Measurements from ENCODE around the gene REEP1.

The REEP1 gene

DNA sequence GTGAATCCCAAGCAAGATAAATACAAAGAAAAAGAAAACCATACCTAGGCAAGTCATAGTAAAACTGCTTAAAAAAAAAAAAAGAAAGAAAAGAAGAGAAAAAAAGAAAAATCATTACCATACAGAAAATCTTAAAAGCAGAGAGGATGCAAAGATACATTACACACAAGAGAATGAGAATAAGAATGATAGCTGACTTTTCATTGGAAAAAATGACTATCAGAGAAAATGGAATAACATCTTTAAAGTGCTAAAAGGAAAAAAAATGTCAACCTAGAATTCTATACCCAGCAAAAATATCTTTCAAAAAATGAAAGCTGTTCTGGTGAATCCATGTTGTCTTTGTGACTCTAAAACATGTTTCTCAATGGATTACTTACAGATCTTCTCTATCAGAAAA, 66.2 kb downstream of the REEP1 start:
- DNase-seq (ENCODE audit: low read depth, low spot score): no peak
- H3K4me3 ChIP-seq (ENCODE audit: low read length): no peak overlapping the region
- H3K9me3 ChIP-seq (ENCODE audit: control insufficient read depth, insufficient read depth, low read length): no peaks in the 10 kb centered on the region
- H3K36me3 ChIP-seq (ENCODE audit: control insufficient read depth, insufficient read depth, low read length): no peaks in the 10 kb centered on the region
- H3K27me3 ChIP-seq (ENCODE audit: control insufficient read depth, insufficient read depth, low read length): no peaks in the 10 kb centered on the region
- no peak overlapping the region for H3K27ac ChIP-seq (ENCODE audit: low read length)
- peaks cover 2% of the 10 kb centered on the region; the same call in 1 of the 2 replicates for H3K4me1 ChIP-seq (ENCODE audit: control insufficient read depth, insufficient read depth, low read length)

DNA sequence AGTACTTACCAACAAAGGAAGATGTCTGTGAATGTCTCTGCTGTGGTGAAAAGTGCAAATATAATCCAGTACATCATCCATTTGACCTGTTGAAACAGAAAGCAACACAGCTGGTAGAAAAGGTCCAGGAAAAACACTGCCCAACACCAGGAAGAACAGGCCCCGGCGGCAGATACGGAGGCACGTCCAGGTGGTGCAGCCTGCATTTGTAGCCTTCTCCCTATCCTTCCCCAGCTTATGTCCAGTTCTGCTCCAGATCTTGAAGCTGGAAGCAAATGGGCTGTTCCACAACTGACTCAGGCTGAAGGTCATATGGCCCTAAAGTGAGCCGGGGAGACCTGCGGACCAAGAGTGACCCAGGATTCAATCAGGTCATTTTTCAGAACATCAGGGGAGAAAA, 73.5 kb downstream of the REEP1 start:
- no peak for DNase-seq (ENCODE audit: low read depth, low spot score)
- Histone ChIP-seq H3K4me1 (ENCODE audit: control insufficient read depth, insufficient read depth, low read length) (no peaks in the 10 kb centered on the region), H3K4me3 (ENCODE audit: low read length) (no peak overlapping the region), H3K27ac (ENCODE audit: low read length) (no peak overlapping the region), H3K27me3 (ENCODE audit: control insufficient read depth, insufficient read depth, low read length) (no peaks in the 10 kb centered on the region), H3K9me3 (ENCODE audit: control insufficient read depth, insufficient read depth, low read length) (no peaks in the 10 kb centered on the region), H3K36me3 (ENCODE audit: control insufficient read depth, insufficient read depth, low read length) (no peaks in the 10 kb centered on the region)
- WGBS (ENCODE audit: insufficient coverage, insufficient read length): no CpG with 5 or more reads among the region's 6 CpGs

DNA sequence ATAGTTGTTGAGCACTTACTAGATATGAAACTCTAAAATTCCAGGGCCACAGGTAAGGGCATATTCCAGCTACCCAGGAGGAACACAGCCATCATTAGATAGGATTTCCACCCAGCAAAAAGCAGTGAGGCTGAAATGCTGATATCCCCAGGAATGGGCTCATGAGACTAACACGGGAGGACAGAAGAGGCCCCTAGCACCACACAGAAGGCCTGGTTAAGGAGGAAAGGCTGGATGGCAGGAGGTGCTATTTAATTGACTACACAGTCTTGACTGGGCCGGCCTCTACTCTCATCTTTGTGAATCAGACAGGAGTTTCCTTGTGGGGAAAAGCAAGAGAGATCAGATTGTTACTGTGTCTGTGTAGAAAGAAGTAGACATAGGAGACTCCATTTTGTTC, 76.4 kb downstream of the REEP1 start:
- Histone ChIP-seq H3K4me3 (ENCODE audit: low read length) (no peak overlapping the region), H3K27me3 (ENCODE audit: control insufficient read depth, insufficient read depth, low read length) (no peaks in the 10 kb centered on the region), H3K4me1 (ENCODE audit: control insufficient read depth, insufficient read depth, low read length) (no peaks in the 10 kb centered on the region), H3K27ac (ENCODE audit: low read length) (no peak overlapping the region), H3K36me3 (ENCODE audit: control insufficient read depth, insufficient read depth, low read length) (no peaks in the 10 kb centered on the region), H3K9me3 (ENCODE audit: control insufficient read depth, insufficient read depth, low read length) (no peaks in the 10 kb centered on the region)
- DNase-seq (ENCODE audit: low read depth, low spot score): no peak
- WGBS (ENCODE audit: insufficient coverage, insufficient read length): no CpG with 5 or more reads among the region's 2 CpGs

DNA sequence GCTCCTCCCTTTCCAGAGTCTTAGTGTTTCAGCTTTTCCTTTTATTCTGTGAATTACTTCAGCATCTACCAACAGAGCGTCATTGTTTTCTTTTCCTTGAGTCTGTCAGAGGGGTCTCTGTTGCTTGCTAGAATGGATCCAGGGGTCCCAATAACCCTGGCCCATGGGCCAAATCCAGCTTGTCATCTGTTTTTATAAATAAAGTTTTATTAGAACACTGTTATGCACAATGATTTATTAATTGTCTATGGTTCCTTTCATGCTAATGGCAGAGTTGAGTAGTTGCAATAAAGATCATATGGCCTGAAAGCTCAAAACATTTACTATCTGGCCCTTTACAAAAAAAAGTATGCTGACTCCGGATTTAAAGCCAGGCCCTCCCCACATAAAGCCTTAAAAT, 79.3 kb downstream of the REEP1 start:
- no CpG with 5 or more reads among the region's 2 CpGs for WGBS (ENCODE audit: insufficient coverage, insufficient read length)

DNA sequence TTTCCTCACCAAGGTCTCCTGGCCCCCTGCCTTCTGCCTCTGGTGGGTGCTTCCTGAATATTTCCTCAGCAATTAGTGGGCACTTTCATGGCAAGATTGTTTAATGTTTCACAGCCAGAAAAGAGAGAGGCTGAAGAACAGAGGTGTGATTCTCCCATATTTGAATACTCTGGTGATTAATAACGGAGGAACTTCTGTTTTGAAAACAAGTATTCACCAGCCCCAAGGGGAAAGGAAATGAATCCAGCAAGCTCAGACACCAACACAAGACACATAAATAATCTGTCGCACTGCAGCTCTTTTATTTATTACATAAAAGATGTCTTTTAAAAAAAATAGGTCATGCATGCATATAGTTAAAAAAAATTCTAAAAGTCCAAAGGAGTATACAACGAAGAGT, 80.4 kb downstream of the REEP1 start:
- WGBS (ENCODE audit: insufficient coverage, insufficient read length): no CpG with 5 or more reads among the region's 3 CpGs
- DNase-seq (ENCODE audit: low read depth, low spot score): no peak
- H3K9me3 ChIP-seq (ENCODE audit: control insufficient read depth, insufficient read depth, low read length): no peaks in the 10 kb centered on the region
- no peaks in the 10 kb centered on the region for H3K36me3 ChIP-seq (ENCODE audit: control insufficient read depth, insufficient read depth, low read length)
- H3K4me1 ChIP-seq (ENCODE audit: control insufficient read depth, insufficient read depth, low read length): peaks cover 2% of the 10 kb centered on the region; the same call in 1 of the 2 replicates
- no peaks in the 10 kb centered on the region for H3K27me3 ChIP-seq (ENCODE audit: control insufficient read depth, insufficient read depth, low read length)
- no peak overlapping the region for H3K27ac ChIP-seq (ENCODE audit: low read length)
- no peak overlapping the region for H3K4me3 ChIP-seq (ENCODE audit: low read length)

More for the DNA sequence above, 79.3 kb downstream of the REEP1 start:
- no peak overlapping the region for H3K27ac ChIP-seq (ENCODE audit: low read length)
- no peak overlapping the region for H3K4me3 ChIP-seq (ENCODE audit: low read length)
- H3K9me3 ChIP-seq (ENCODE audit: control insufficient read depth, insufficient read depth, low read length): no peaks in the 10 kb centered on the region
- no peak for DNase-seq (ENCODE audit: low read depth, low spot score)
- H3K4me1 ChIP-seq (ENCODE audit: control insufficient read depth, insufficient read depth, low read length): peaks cover 2% of the 10 kb centered on the region; the same call in 1 of the 2 replicates
- no peaks in the 10 kb centered on the region for H3K27me3 ChIP-seq (ENCODE audit: control insufficient read depth, insufficient read depth, low read length)
- no peaks in the 10 kb centered on the region for H3K36me3 ChIP-seq (ENCODE audit: control insufficient read depth, insufficient read depth, low read length)

DNA sequence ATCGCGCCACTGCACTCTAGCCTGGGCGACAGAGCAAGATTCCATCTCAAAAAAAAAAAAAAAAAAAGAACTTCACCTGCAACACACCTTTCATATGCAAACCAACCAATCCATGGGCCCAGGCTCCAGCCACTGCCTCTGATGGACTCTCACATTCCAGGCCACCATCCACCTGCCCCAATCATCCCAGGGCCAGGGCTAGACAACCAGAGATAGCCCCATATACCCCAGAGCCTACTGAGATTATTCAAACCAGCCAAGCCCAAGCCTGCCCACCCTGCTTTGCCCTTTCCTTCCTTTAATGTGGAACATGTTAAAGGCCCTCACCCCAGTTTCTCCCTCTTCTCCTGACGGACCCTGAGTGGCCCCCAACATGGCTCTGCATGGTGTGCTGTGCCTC, 81.1 kb downstream of the REEP1 start:
- WGBS (ENCODE audit: insufficient coverage, insufficient read length): no CpG with 5 or more reads among the region's 4 CpGs
- Histone ChIP-seq H3K27ac (ENCODE audit: low read length) (no peak overlapping the region), H3K4me3 (ENCODE audit: low read length) (no peak overlapping the region), H3K4me1 (ENCODE audit: control insufficient read depth, insufficient read depth, low read length) (peaks cover 2% of the 10 kb centered on the region; the same call in 1 of the 2 replicates), H3K9me3 (ENCODE audit: control insufficient read depth, insufficient read depth, low read length) (no peaks in the 10 kb centered on the region), H3K27me3 (ENCODE audit: control insufficient read depth, insufficient read depth, low read length) (no peaks in the 10 kb centered on the region), H3K36me3 (ENCODE audit: control insufficient read depth, insufficient read depth, low read length) (no peaks in the 10 kb centered on the region)
- DNase-seq (ENCODE audit: low read depth, low spot score): no peak

DNA sequence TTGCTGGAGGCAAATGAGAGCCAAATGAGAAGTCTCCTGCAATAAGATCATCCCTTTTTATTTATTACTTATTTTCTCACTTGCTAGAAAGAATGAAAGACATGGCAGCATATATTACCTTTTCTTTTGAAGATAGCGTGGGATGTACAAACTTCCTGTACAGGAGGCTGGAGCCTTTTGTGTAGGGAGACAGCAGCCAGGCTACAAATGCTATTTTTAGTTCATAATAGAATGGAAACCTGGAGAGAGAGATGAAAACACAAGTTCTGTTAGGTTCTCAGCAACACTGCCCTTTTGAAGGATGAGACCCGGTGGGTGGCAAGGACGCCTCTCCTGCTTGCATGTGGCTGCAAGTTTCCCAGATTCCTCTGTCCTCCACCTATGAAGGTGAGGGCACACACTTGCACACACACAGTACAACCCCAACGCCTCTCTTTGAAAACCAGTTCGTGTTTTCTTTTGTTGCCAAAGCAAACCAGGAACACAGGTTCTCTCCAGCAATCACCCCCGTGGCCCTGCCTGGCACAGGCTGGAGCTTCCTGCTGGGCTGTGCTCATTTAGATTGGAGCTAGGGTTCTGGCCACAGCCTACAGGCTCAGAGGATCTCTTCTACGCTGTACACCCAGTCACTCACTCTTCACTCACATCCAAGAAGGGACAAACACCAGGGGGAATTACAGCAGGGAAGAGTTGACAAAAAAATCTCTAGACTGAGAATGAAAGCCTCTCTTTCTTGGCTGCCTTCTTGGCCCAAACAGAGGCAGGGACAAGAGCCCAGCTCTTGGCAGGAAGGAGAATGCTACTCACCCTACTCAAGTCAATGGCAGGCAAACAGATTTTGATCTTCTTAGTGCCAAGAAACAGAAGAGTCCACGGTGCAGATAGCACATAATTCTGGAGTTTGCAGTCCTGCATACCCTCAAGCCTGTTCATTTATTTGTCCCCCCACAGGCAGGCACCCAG, 82.6 kb downstream of the REEP1 start:
- Histone ChIP-seq H3K27me3 (ENCODE audit: control insufficient read depth, insufficient read depth, low read length) (no peaks in the 10 kb centered on the region), H3K4me1 (ENCODE audit: control insufficient read depth, insufficient read depth, low read length) (peaks cover 2% of the 10 kb centered on the region; the same call in 1 of the 2 replicates), H3K9me3 (ENCODE audit: control insufficient read depth, insufficient read depth, low read length) (no peaks in the 10 kb centered on the region), H3K27ac (ENCODE audit: low read length) (no peak overlapping the region), H3K4me3 (ENCODE audit: low read length) (no peak overlapping the region), H3K36me3 (ENCODE audit: control insufficient read depth, insufficient read depth, low read length) (no peaks in the 10 kb centered on the region)
- DNase-seq (ENCODE audit: low read depth, low spot score): no peak
- no CpG with 5 or more reads among the region's 8 CpGs for WGBS (ENCODE audit: insufficient coverage, insufficient read length)

DNA sequence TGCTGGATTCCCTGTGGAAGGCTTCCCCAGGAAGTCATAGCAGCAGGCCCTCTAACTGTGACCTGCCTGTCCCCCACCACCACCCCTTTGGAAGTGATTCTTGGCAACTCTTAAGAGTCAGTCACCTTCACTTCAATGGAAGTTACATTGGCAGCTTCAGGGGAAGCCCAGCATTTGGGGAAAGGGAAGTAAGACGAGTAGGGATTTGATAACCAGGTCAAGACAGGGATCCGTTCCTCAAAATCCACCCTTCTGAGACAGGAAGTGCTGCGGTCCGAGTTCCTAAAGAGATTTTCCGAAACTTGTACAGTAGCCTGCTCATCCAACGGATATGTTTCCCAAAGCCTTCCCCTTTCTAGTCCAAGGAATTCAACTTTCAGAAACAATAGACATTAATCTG, 84.0 kb downstream of the REEP1 start:
- Histone ChIP-seq H3K27me3 (ENCODE audit: control insufficient read depth, insufficient read depth, low read length) (no peaks in the 10 kb centered on the region), H3K36me3 (ENCODE audit: control insufficient read depth, insufficient read depth, low read length) (no peaks in the 10 kb centered on the region), H3K4me3 (ENCODE audit: low read length) (no peak overlapping the region), H3K27ac (ENCODE audit: low read length) (no peak overlapping the region), H3K4me1 (ENCODE audit: control insufficient read depth, insufficient read depth, low read length) (peaks cover 2% of the 10 kb centered on the region; the same call in 1 of the 2 replicates), H3K9me3 (ENCODE audit: control insufficient read depth, insufficient read depth, low read length) (no peaks in the 10 kb centered on the region)
- WGBS (ENCODE audit: insufficient coverage, insufficient read length): no CpG with 5 or more reads among the region's 6 CpGs
- DNase-seq (ENCODE audit: low read depth, low spot score): no peak

DNA sequence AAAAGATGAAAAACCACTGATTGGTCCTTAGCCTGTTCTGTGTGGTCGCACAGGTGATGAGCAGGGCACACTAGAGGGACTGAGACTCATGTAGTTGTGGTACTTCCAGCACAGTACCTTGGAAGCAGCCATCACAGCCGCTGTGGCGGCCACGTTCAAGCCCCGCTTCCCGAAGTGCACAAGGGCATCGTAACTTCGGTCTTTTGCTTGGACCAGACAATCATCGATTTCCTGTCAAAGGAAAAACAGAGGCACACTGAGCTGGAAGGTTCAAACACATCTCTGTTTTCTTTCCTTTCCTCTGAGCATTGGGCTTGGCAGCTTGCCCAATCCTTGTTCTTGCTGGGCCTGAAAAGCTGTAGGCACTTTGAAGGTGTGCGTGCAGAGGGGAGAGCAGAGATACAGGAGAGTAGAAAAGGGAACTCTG, 85.6 kb downstream of the REEP1 start:
- no peak overlapping the region for H3K27ac ChIP-seq (ENCODE audit: low read length)
- peaks cover 2% of the 10 kb centered on the region; the same call in 1 of the 2 replicates for H3K4me1 ChIP-seq (ENCODE audit: control insufficient read depth, insufficient read depth, low read length)
- H3K36me3 ChIP-seq (ENCODE audit: control insufficient read depth, insufficient read depth, low read length): no peaks in the 10 kb centered on the region
- no peak for DNase-seq (ENCODE audit: low read depth, low spot score)
- no peaks in the 10 kb centered on the region for H3K27me3 ChIP-seq (ENCODE audit: control insufficient read depth, insufficient read depth, low read length)
- H3K9me3 ChIP-seq (ENCODE audit: control insufficient read depth, insufficient read depth, low read length): no peaks in the 10 kb centered on the region
- no CpG with 5 or more reads among the region's 10 CpGs for WGBS (ENCODE audit: insufficient coverage, insufficient read length)
- no peak overlapping the region for H3K4me3 ChIP-seq (ENCODE audit: low read length)

DNA sequence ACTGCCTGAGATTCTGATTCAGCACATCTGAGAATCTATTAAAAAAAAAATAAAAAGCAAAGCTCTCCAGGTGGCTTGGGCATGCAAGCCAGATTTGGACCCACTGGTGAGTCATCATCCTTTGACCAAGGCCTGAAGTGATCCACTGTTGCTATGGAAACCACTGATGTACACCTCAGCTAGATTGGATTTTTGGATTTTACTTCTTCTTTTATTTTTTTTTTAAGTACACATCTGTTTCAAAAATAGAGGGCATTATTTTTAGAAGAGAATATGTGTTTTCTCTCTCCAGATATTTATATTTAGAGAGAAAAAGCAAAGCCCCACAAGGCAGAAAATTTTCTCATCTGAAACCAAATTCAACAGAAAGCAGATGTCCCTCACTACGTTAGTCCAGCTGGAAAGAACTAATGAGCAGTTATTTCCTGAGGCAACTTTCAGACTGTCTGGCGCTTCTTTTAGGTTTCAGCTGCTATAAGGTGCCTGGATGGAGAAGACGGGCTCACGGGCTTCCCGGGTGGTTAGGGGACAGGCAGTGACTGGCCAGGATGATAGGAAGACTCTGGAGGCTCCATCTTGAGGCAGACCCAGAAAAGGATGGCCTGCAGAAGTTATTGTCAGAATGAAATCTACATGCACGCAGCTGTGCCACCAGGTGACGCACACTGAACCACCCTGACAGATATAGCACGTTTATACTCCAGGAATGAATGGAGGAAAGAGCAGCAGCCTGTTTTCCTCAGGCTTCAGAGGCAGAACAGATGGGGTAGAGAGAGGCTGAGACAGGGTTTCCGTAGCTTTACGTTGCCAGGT, 87.6 kb downstream of the REEP1 start:
- Histone ChIP-seq H3K4me3 (ENCODE audit: low read length) (no peak overlapping the region), H3K27me3 (ENCODE audit: control insufficient read depth, insufficient read depth, low read length) (no peaks in the 10 kb centered on the region), H3K9me3 (ENCODE audit: control insufficient read depth, insufficient read depth, low read length) (no peaks in the 10 kb centered on the region), H3K27ac (ENCODE audit: low read length) (no peak overlapping the region), H3K4me1 (ENCODE audit: control insufficient read depth, insufficient read depth, low read length) (peaks cover 2% of the 10 kb centered on the region; the same call in 1 of the 2 replicates), H3K36me3 (ENCODE audit: control insufficient read depth, insufficient read depth, low read length) (no peaks in the 10 kb centered on the region)
- WGBS (ENCODE audit: insufficient coverage, insufficient read length): no CpG with 5 or more reads among the region's 10 CpGs
- no peak for DNase-seq (ENCODE audit: low read depth, low spot score)
